Upper lobe of right lung (tissue), 1 donor: Measurements from ENCODE around the gene IGF2R. TPM values are rescaled to one million over a fixed set of nuclear protein-coding genes. Genes with fewer than 3 reads are reported as not detected.
A peak's percentile ranks its signal among the peaks of the same experiment; 100 is the strongest.
"Not testable (repeated sequence)": the region's sequence is repeated elsewhere in the genome, so short reads cannot be mapped to it uniquely, and the experiment has no call there.

Experiments
- ATAC-seq: fragments of 200-7000 bp; cut with Tn5 transposase; one replicate; pipeline ENCODE4 v1.9.1; 2020; ENCODE audit warnings: mild to moderate bottlenecking, moderate library complexity
- DNase-seq: peaks from one replicate; pipeline ENCODE4 v3.0.0-alpha.2; 2020
- H3K27ac ChIP-seq: fragments of 200-600 bp; one replicate; pipeline ENCODE4 v1.8.0; 2022
- H3K27me3 ChIP-seq: fragments of 200-600 bp; one replicate; pipeline ENCODE4 v1.8.0; 2022; ENCODE audit warnings: mild to moderate bottlenecking
- H3K36me3 ChIP-seq: fragments of 200-600 bp; one replicate; pipeline ENCODE4 v1.8.0; 2022
- H3K4me1 ChIP-seq: fragments of 200-600 bp; one replicate; pipeline ENCODE4 v1.8.0; 2022
- H3K4me3 ChIP-seq: fragments of 200-600 bp; one replicate; pipeline ENCODE4 v1.8.0; 2022; ENCODE audit warnings: mild to moderate bottlenecking
- H3K9me3 ChIP-seq: fragments of 200-600 bp; one replicate; pipeline ENCODE4 v1.8.0; 2022
- CTCF ChIP-seq: fragments of 200-600 bp; IDR thresholded peaks from one replicate; pipeline ENCODE4 v1.8.0; 2022; ENCODE audit warnings: antibody characterized with exemption
- intact Hi-C: fragments of 100-400 bp; cut with DNase I; formaldehyde crosslinking; loops from one replicate; pipeline ENCODE4 v1.11.0; 2022
- total RNA-seq: library from RNA; stranded (reverse); fragmentation: NEBNext Ultra II Directional; extraction: Animal tissue kit (Norgen Biotek cat#: 25700); gene quantifications from one replicate; pipeline ENCODE4 v1.2.1, GENCODE V29; 2021
- donor health status: DM: no; HTN: yes; CAD: no; lungs with severe emphysema.

IGF2R gene
- total RNA-seq, 1 donor from 2014 or later: 144 TPM

DNA sequence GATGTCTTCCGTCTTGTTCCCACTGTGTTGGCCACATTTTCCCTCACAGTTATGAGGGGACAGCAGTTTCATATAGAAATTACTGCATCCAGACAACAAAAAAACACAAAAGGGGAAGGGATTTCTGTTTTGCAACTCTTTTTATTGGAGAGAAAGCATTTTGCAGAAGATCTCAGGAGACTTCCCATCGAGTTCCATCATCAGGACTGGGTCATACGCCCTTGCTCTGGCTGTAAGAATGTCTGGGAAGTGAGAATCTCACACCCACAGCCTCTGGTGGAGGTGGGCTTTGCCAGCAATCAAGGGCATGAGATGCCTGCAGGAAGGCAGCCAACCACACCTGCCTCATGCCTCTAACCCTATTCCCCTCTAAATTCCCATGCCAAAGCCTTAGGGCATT is 5.8 kb upstream of the IGF2R start:
- intact Hi-C loops: no loop called here
- H3K4me1 ChIP-seq: peaks cover 13% of the 10 kb centered on the region
- no peak for TF ChIP-seq CTCF
- DNase-seq: no peak
- no peak overlapping the region for H3K4me3 ChIP-seq
- no peaks in the 10 kb centered on the region for H3K9me3 ChIP-seq
- H3K36me3 ChIP-seq: no peaks in the 10 kb centered on the region
- H3K27ac ChIP-seq: no peak overlapping the region
- no peaks in the 10 kb centered on the region for H3K27me3 ChIP-seq
- ATAC-seq: no peak

- ATAC-seq (no peak), DNase-seq (no peak)
- no peaks in the 10 kb centered on the region for H3K9me3 ChIP-seq
- H3K4me3 ChIP-seq: no peak overlapping the region
- H3K27ac ChIP-seq: no peak overlapping the region
- no peak for TF ChIP-seq CTCF
- intact Hi-C loops: no loop called here
- no peaks in the 10 kb centered on the region for H3K27me3 ChIP-seq
- peaks cover 16% of the 10 kb centered on the region for H3K4me1 ChIP-seq
- no peaks in the 10 kb centered on the region for H3K36me3 ChIP-seq
Measured at GRCh38 chr6:159964046-159964445, 4.8 kb upstream of the IGF2R start.

GRCh38 chr6:159966339-159966738 is 2.5 kb upstream of the IGF2R start:
- Histone ChIP-seq H3K27me3 (no peaks in the 10 kb centered on the region), H3K4me3 (no peak overlapping the region), H3K4me1 (peaks cover 18% of the 10 kb centered on the region), H3K36me3 (no peaks in the 10 kb centered on the region), H3K27ac (no peak overlapping the region), H3K9me3 (no peaks in the 10 kb centered on the region)
- ATAC-seq (peak; percentile 2), DNase-seq (no peak)
- intact Hi-C loops: no loop called here
- no peak for TF ChIP-seq CTCF

DNA sequence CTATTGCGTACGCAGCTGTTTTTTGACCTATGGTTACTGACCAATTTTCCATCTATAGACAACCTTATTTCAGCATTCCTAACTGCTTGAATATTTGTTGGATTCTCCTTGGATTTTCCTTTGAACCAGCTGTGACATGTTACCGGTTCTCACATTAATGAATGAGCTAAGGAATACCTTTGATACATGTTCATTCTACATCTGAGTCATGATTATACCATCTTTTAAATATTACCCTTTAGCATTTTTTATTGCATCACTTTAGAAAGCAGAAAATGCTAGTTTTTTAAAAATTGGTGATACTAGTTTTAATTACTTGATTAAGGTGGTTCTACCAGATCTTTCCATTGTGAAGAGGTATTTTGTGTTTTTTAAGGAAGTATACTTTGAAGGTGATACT is 1.9 kb upstream of the IGF2R start:
- H3K9me3 ChIP-seq: no peaks in the 10 kb centered on the region
- intact Hi-C loops: no loop called here
- TF ChIP-seq CTCF: no peak
- H3K36me3 ChIP-seq: no peaks in the 10 kb centered on the region
- DNase-seq (no peak), ATAC-seq (no peak)
- H3K4me1 ChIP-seq: peaks cover 21% of the 10 kb centered on the region
- H3K27me3 ChIP-seq: no peaks in the 10 kb centered on the region
- H3K4me3 ChIP-seq: no peak overlapping the region
- no peak overlapping the region for H3K27ac ChIP-seq

GRCh38 chr6:159967621-159968020 is 1.3 kb upstream of the IGF2R start:
- H3K4me3 ChIP-seq, ATAC-seq, DNase-seq, H3K27me3 ChIP-seq, H3K27ac ChIP-seq, H3K9me3 ChIP-seq, intact Hi-C loops, H3K36me3 ChIP-seq: not testable (repeated sequence)
- H3K4me1 ChIP-seq: peaks cover 25% of the 10 kb centered on the region

GRCh38 chr6:159969204-159969912 is 476 bp downstream of the IGF2R start:
- Histone ChIP-seq H3K27ac (peak overlapping the region; percentile 94), H3K36me3 (no peaks in the 10 kb centered on the region), H3K4me1 (peaks cover 43% of the 10 kb centered on the region), H3K9me3 (no peaks in the 10 kb centered on the region), H3K27me3 (no peaks in the 10 kb centered on the region), H3K4me3 (peak overlapping the region; percentile 92)
- peak; percentile 45 for ATAC-seq
- no peak for TF ChIP-seq CTCF
- intact Hi-C loops: no loop called here
- DNase-seq: peak; percentile 82
